Astrocyte (in vitro differentiated cells and primary cell): ENCODE data around the gene PEPD. TPM values are rescaled to one million over a fixed set of nuclear protein-coding genes. Genes with fewer than 3 reads are reported as not detected.

Experiments used
- DNase-seq: peaks from one replicate; pipeline ENCODE4 v3.0.0-alpha.2; 2010; ENCODE audit warnings: low read depth
- FAIRE-seq: peaks from 2 replicates; lab custom pipeline; 2011; peaks lifted over from hg19 to GRCh38; lab: Jason Lieb, UNC
- H2AFZ ChIP-seq: 2 replicates; pipeline ENCODE4 v1.6.0; 2012; ENCODE audit warnings: low read depth, low read length, inconsistent platforms
- H3K27ac ChIP-seq: 2 replicates; pipeline ENCODE4 v1.5.1; 2011; ENCODE audit warnings: low read depth, low read length, inconsistent platforms
- H3K27me3 ChIP-seq: 2 replicates; pipeline ENCODE4 v1.6.0; 2011; ENCODE audit warnings: low read length, inconsistent platforms; ENCODE audit not compliant: insufficient read depth
- H3K36me3 ChIP-seq: 2 replicates; pipeline ENCODE4 v1.5.1; 2011; ENCODE audit warnings: low read length, inconsistent platforms; ENCODE audit not compliant: insufficient read depth
- H3K4me1 ChIP-seq: 2 replicates; pipeline ENCODE4 v1.5.1; 2011; ENCODE audit warnings: low read length, inconsistent platforms; ENCODE audit not compliant: insufficient read depth
- H3K4me2 ChIP-seq: 2 replicates; pipeline ENCODE4 v1.6.0; 2012; ENCODE audit warnings: low read length, inconsistent platforms
- H3K4me3 ChIP-seq: 2 replicates; pipeline ENCODE4 v1.5.1; 2011; ENCODE audit warnings: low read depth, mild to moderate bottlenecking, low read length, inconsistent platforms; ENCODE audit not compliant: insufficient read depth
- H3K79me2 ChIP-seq: 2 replicates; pipeline ENCODE4 v1.6.0; 2012; ENCODE audit warnings: mild to moderate bottlenecking, low read length, inconsistent platforms; ENCODE audit not compliant: insufficient read depth
- H3K9ac ChIP-seq: 2 replicates; pipeline ENCODE4 v1.6.0; 2012; ENCODE audit warnings: mild to moderate bottlenecking, low read length, inconsistent platforms
- H3K9me3 ChIP-seq: 2 replicates; pipeline ENCODE4 v1.5.1; 2012; ENCODE audit warnings: low read depth, mild to moderate bottlenecking, low read length, inconsistent platforms; ENCODE audit not compliant: insufficient read depth
- H4K20me1 ChIP-seq: 2 replicates; pipeline ENCODE4 v1.6.0; 2012; ENCODE audit warnings: low read length, inconsistent platforms; ENCODE audit not compliant: insufficient read depth
- H3K27ac Mint-ChIP-seq: one replicate; pipeline ENCODE4 v1.8.0; 2021; ENCODE audit warnings: mild to moderate bottlenecking, mixed read lengths; ENCODE audit not compliant: unreplicated experiment
- H3K27me3 Mint-ChIP-seq: one replicate; pipeline ENCODE4 v1.8.0; 2021; ENCODE audit warnings: low read depth, mixed read lengths; ENCODE audit not compliant: unreplicated experiment
- H3K36me3 Mint-ChIP-seq: one replicate; pipeline ENCODE4 v1.8.0; 2021; ENCODE audit warnings: low read depth, mixed read lengths; ENCODE audit not compliant: unreplicated experiment
- H3K4me1 Mint-ChIP-seq: one replicate; pipeline ENCODE4 v1.8.0; 2021; ENCODE audit warnings: low read depth, mixed read lengths; ENCODE audit not compliant: unreplicated experiment
- H3K4me3 Mint-ChIP-seq: one replicate; pipeline ENCODE4 v1.8.0; 2021; ENCODE audit warnings: mild to moderate bottlenecking, moderate library complexity, mixed read lengths; ENCODE audit not compliant: unreplicated experiment
- H3K9me3 Mint-ChIP-seq: one replicate; pipeline ENCODE4 v1.8.0; 2021; ENCODE audit warnings: mild to moderate bottlenecking, mixed read lengths; ENCODE audit not compliant: unreplicated experiment
- CTCF ChIP-seq: IDR thresholded peaks from 2 replicates; pipeline ENCODE4 v1.5.1; 2011; ENCODE audit warnings: low read depth, mild to moderate bottlenecking, inconsistent platforms, low read length, moderate library complexity; ENCODE audit not compliant: insufficient read depth
- EZH2 ChIP-seq: IDR thresholded peaks from 2 replicates; pipeline ENCODE4 v1.6.1; 2012; ENCODE audit warnings: mild to moderate bottlenecking, low read length, inconsistent platforms; ENCODE audit not compliant: insufficient read depth
- total RNA-seq: library from RNA; stranded (reverse); gene quantifications from 2 replicates; pipeline ENCODE4 v1.2.1, GENCODE V29; 2021

PEPD gene
- total RNA-seq, 1 donor from 2014 or later, result 37.9 TPM

GRCh38 chr19:33376423-33376822, 145.2 kb downstream of the PEPD start:
- Mint-ChIP-seq H3K4me1 (peaks cover 30% of the 10 kb centered on the region), H3K9me3 (no peaks in the 10 kb centered on the region), H3K27ac (peak overlapping the region; percentile 68), H3K36me3 (peaks cover 8% of the 10 kb centered on the region), H3K4me3 (peak overlapping the region; percentile 52), H3K27me3 (no peaks in the 10 kb centered on the region)
- no peaks in the 10 kb centered on the region for H3K27me3 ChIP-seq
- peaks cover 76% of the 10 kb centered on the region for H3K79me2 ChIP-seq
- H3K4me2 ChIP-seq, result peak overlapping the region; percentile 93
- H3K9ac ChIP-seq, result peak overlapping the region; percentile 15
- H3K4me1 ChIP-seq, result peaks cover 20% of the 10 kb centered on the region
- FAIRE-seq (no peak), DNase-seq (peak; percentile 84)
- H2AFZ ChIP-seq, result no peak overlapping the region
- H3K9me3 ChIP-seq, result no peaks in the 10 kb centered on the region
- peaks cover 73% of the 10 kb centered on the region for H4K20me1 ChIP-seq
- H3K36me3 ChIP-seq, result no peaks in the 10 kb centered on the region
- no peak overlapping the region for H3K4me3 ChIP-seq
- peak overlapping the region; percentile 31 for H3K27ac ChIP-seq
- no peak for TF ChIP-seq CTCF
- TF ChIP-seq EZH2, result no peak

- Histone ChIP-seq H2AFZ (no peak overlapping the region), H3K27me3 (no peaks in the 10 kb centered on the region), H4K20me1 (peaks cover 67% of the 10 kb centered on the region), H3K9ac (peak overlapping the region; percentile 15), H3K4me3 (no peak overlapping the region), H3K4me2 (peak overlapping the region; percentile 93), H3K36me3 (no peaks in the 10 kb centered on the region), H3K4me1 (peaks cover 20% of the 10 kb centered on the region), H3K9me3 (no peaks in the 10 kb centered on the region), H3K79me2 (peaks cover 70% of the 10 kb centered on the region), H3K27ac (peak overlapping the region; percentile 31)
- Mint-ChIP-seq H3K36me3 (peaks cover 4% of the 10 kb centered on the region), H3K27me3 (no peaks in the 10 kb centered on the region), H3K4me3 (peak overlapping the region; percentile 94), H3K27ac (peak overlapping the region; percentile 21), H3K9me3 (no peaks in the 10 kb centered on the region), H3K4me1 (peaks cover 30% of the 10 kb centered on the region)
- TF ChIP-seq CTCF (no peak), EZH2 (no peak)
- FAIRE-seq (no peak), DNase-seq (peak; percentile 57)
Observed at GRCh38 chr19:33375837-33376159, 145.8 kb downstream of the PEPD start.

GRCh38 chr19:33375156-33375836, 146.3 kb downstream of the PEPD start:
- H3K27me3 Mint-ChIP-seq, result no peaks in the 10 kb centered on the region
- no peak for FAIRE-seq
- peak overlapping the region; percentile 89 for H3K4me3 ChIP-seq

More at GRCh38 chr19:33375156-33375836, 146.3 kb downstream of the PEPD start:
- peak overlapping the region; percentile 94 for H3K4me3 Mint-ChIP-seq
- DNase-seq, result no peak
- TF ChIP-seq EZH2, result no peak
- no peak for TF ChIP-seq CTCF
- peaks cover 4% of the 10 kb centered on the region for H3K36me3 Mint-ChIP-seq
- Histone ChIP-seq H3K36me3 (no peaks in the 10 kb centered on the region), H3K4me2 (peak overlapping the region; percentile 93), H3K4me1 (peaks cover 20% of the 10 kb centered on the region), H3K27ac (no peak overlapping the region), H3K9me3 (no peaks in the 10 kb centered on the region), H2AFZ (no peak overlapping the region), H3K9ac (peak overlapping the region; percentile 97), H3K79me2 (peaks cover 65% of the 10 kb centered on the region), H4K20me1 (peaks cover 62% of the 10 kb centered on the region), H3K27me3 (no peaks in the 10 kb centered on the region)
- peak overlapping the region; percentile 92 for H3K27ac Mint-ChIP-seq
- H3K4me1 Mint-ChIP-seq, result peaks cover 30% of the 10 kb centered on the region
- no peaks in the 10 kb centered on the region for H3K9me3 Mint-ChIP-seq
